GM21526 (cell line): ENCODE data around the gene CDC27.
"Not testable (repeated sequence)": the region's sequence is repeated elsewhere in the genome, so short reads cannot be mapped to it uniquely, and the experiment has no call there.

Experiments
- ATAC-seq: cut with Tn5 transposase; IDR thresholded peaks from one replicate; pipeline ENCODE4 v1.9.1; 2021; ENCODE audit warnings: moderate library complexity; ENCODE audit not compliant: unreplicated experiment, low FRiP score

CDC27 gene

GRCh38 chr17:47188876-47189731 is at the start of gene CDC27:
TSS of gene CDC27 (minus strand) at chr17:47189295. CDS start at chr17:47189172, 123 bp downstream.
- peak; percentile 91 for ATAC-seq

- ATAC-seq: no peak
These were observed 49.4 kb upstream of the CDC27 start for GRCh38 chr17:47238321-47239010.

- no peak for ATAC-seq
These were observed 48.7 kb upstream of the CDC27 start for GRCh38 chr17:47237841-47238240.

GRCh38 chr17:47235923-47236322 is 46.8 kb upstream of the CDC27 start:
- no peak for ATAC-seq

- no peak for ATAC-seq
These were observed 46.4 kb upstream of the CDC27 start for GRCh38 chr17:47235506-47235905.

- ATAC-seq: no peak
These were observed 43.4 kb upstream of the CDC27 start for GRCh38 chr17:47232465-47232864.

GRCh38 chr17:47231866-47232265 is 42.8 kb upstream of the CDC27 start:
- ATAC-seq: no peak

GRCh38 chr17:47231334-47231733 is 42.2 kb upstream of the CDC27 start:
- ATAC-seq: no peak

- no peak for ATAC-seq
These were observed 41.8 kb upstream of the CDC27 start for GRCh38 chr17:47230864-47231263.

- ATAC-seq: no peak
These were observed 40.7 kb upstream of the CDC27 start for GRCh38 chr17:47229535-47230443.

- ATAC-seq: no peak
These were observed 38.8 kb upstream of the CDC27 start for GRCh38 chr17:47227862-47228261.

GRCh38 chr17:47225911-47226688 is 37.0 kb upstream of the CDC27 start:
- no peak for ATAC-seq

- no peak for ATAC-seq
These were observed 36.4 kb upstream of the CDC27 start for GRCh38 chr17:47225436-47225858.

GRCh38 chr17:47224966-47225365 is 35.9 kb upstream of the CDC27 start:
- ATAC-seq: no peak

GRCh38 chr17:47224077-47224476 is 35.0 kb upstream of the CDC27 start:
- not testable (repeated sequence) for ATAC-seq

- no peak for ATAC-seq
These were observed 34.4 kb upstream of the CDC27 start for GRCh38 chr17:47223460-47223859.

GRCh38 chr17:47223007-47223406 is 33.9 kb upstream of the CDC27 start:
- no peak for ATAC-seq

- no peak for ATAC-seq
These were observed 33.0 kb upstream of the CDC27 start for GRCh38 chr17:47222047-47222446.

GRCh38 chr17:47221154-47221553 is 32.1 kb upstream of the CDC27 start:
- no peak for ATAC-seq

- no peak for ATAC-seq
These were observed 31.5 kb upstream of the CDC27 start for GRCh38 chr17:47220531-47220999.
